T47D (cell line): ENCODE data around the gene YY2.
"Not testable (repeated sequence)": the region's sequence is repeated elsewhere in the genome, so short reads cannot be mapped to it uniquely, and the experiment has no call there.

Experiments used
- DNase-seq, 2 experiments: peaks; one replicate each; pipeline versions ENCODE4 v3.0.0 to v3.0.0-alpha.2; 2011 to 2012; ENCODE audit warnings: low read depth in 1 of 2, low spot score in 1 of 2
- JUND ChIP-seq: IDR thresholded peaks from 2 replicates; pipeline ENCODE4 v1.6.1; 2012; ENCODE audit warnings: low read depth
- in situ Hi-C: cut with HindIII; loops from 2 replicates; pipeline ENCODE4 v1.10.0; 2016; ENCODE audit warnings: low sequenced_read_pairs, low pct_unique_long_range_greater_than_20kb

Gene YY2

GRCh38 chrX:21855937-21856415, at the start of gene YY2:
Gene YY2, plus strand, starts transcription at chrX:21855987. Its CDS starts 498 bp downstream, at chrX:21856485.
- in situ Hi-C loops = no loop called here

GRCh38 chrX:21806691-21807090, 49.1 kb upstream of the YY2 start:
- in situ Hi-C loops = no loop called here
- DNase-seq = no peak
- no peak for TF ChIP-seq JUND

More at GRCh38 chrX:21855937-21856415, at the start of gene YY2:
- no peak for TF ChIP-seq JUND
- no peak for DNase-seq

- DNase-seq = no peak
- no peak for TF ChIP-seq JUND
- in situ Hi-C loops = no loop called here
These were observed 44.0 kb upstream of the YY2 start for GRCh38 chrX:21811832-21812231.

- in situ Hi-C loops = no loop called here
- no peak for TF ChIP-seq JUND
- DNase-seq = no peak
These were observed 43.2 kb upstream of the YY2 start for GRCh38 chrX:21812628-21813027.

- in situ Hi-C loops = no loop called here
- TF ChIP-seq JUND = no peak
These were observed 42.0 kb upstream of the YY2 start for GRCh38 chrX:21813612-21814368.

GRCh38 chrX:21816136-21816535, 39.7 kb upstream of the YY2 start:
- TF ChIP-seq JUND = no peak
- in situ Hi-C loops = no loop called here

More at GRCh38 chrX:21813612-21814368, 42.0 kb upstream of the YY2 start:
- peak; percentile 2 for DNase-seq

GRCh38 chrX:21820170-21820569, 35.6 kb upstream of the YY2 start:
- in situ Hi-C loops, DNase-seq: not testable (repeated sequence)

More at GRCh38 chrX:21816136-21816535, 39.7 kb upstream of the YY2 start:
- no peak for DNase-seq

- DNase-seq = no peak
- no peak for TF ChIP-seq JUND
- in situ Hi-C loops = no loop called here
These were observed 33.9 kb upstream of the YY2 start for GRCh38 chrX:21821875-21822274.

- in situ Hi-C loops = no loop called here
- no peak for DNase-seq
- TF ChIP-seq JUND = no peak
These were observed 24.3 kb upstream of the YY2 start for GRCh38 chrX:21831496-21831895.

- DNase-seq = no peak
- in situ Hi-C loops = no loop called here
- no peak for TF ChIP-seq JUND
These were observed 18.7 kb upstream of the YY2 start for GRCh38 chrX:21837056-21837455.

- no peak for DNase-seq
- in situ Hi-C loops = no loop called here
- TF ChIP-seq JUND = no peak
These were observed 16.9 kb upstream of the YY2 start for GRCh38 chrX:21838937-21839333.

- TF ChIP-seq JUND = no peak
- in situ Hi-C loops = no loop called here
- DNase-seq = peak; percentile 11 to 92
These were observed 16.2 kb upstream of the YY2 start, which contains the start of gene MBTPS2 for GRCh38 chrX:21839334-21840192. Gene MBTPS2, plus strand, starts transcription at chrX:21839617. Its CDS starts 118 bp downstream, at chrX:21839735.

GRCh38 chrX:21840193-21840545, 15.6 kb upstream of the YY2 start:
- in situ Hi-C loops = no loop called here
- no peak for DNase-seq
- no peak for TF ChIP-seq JUND
